Neural progenitor cell (in vitro differentiated cells): ENCODE results near the gene ING5. TPM values are rescaled to one million over a fixed set of nuclear protein-coding genes. Genes with fewer than 3 reads are reported as not detected.

ENCODE experiments used
- DNase-seq: peaks from one replicate; pipeline ENCODE4 v3.0.0-alpha.2; 2016; ENCODE audit warnings: low spot score
- H2AFZ ChIP-seq: fragments of 200-600 bp; sonication (generic); replicated peaks from 2 replicates; pipeline ENCODE4 v1.6.1; 2016; ENCODE audit warnings: antibody characterized with exemption
- H3F3A ChIP-seq: fragments of 200-600 bp; sonication (generic); 2 replicates; pipeline ENCODE4 v1.6.1; 2016; ENCODE audit warnings: antibody characterized with exemption, low read depth
- H3K27ac ChIP-seq: fragments of 200-600 bp; sonication (generic); 2 replicates; pipeline ENCODE4 v1.5.1; 2016; ENCODE audit warnings: mild to moderate bottlenecking
- H3K27me3 ChIP-seq: fragments of 200-600 bp; sonication (generic); 2 replicates; pipeline ENCODE4 v1.6.1; 2016; ENCODE audit warnings: mild to moderate bottlenecking, moderate library complexity
- H3K36me3 ChIP-seq: fragments of 200-600 bp; sonication (generic); 2 replicates; pipeline ENCODE4 v1.5.1; 2016
- H3K4me1 ChIP-seq: fragments of 200-600 bp; sonication (generic); 2 replicates; pipeline ENCODE4 v1.6.1; 2016; ENCODE audit warnings: mixed run types
- H3K4me2 ChIP-seq: fragments of 200-600 bp; sonication (generic); 2 replicates; pipeline ENCODE4 v1.6.1; 2016
- H3K4me3 ChIP-seq: fragments of 200-600 bp; sonication (generic); 2 replicates; pipeline ENCODE4 v1.5.1; 2016
- H3K79me2 ChIP-seq: fragments of 200-600 bp; sonication (generic); 2 replicates; pipeline ENCODE4 v1.6.1; 2016; ENCODE audit warnings: low read depth
- H3K9ac ChIP-seq: fragments of 200-600 bp; sonication (generic); 2 replicates; pipeline ENCODE4 v1.6.1; 2016
- H3K9me3 ChIP-seq: fragments of 200-600 bp; sonication (generic); 2 replicates; pipeline ENCODE4 v1.5.1; 2016; ENCODE audit warnings: low read depth
- H4K20me1 ChIP-seq: fragments of 200-600 bp; sonication (generic); 2 replicates; pipeline ENCODE4 v1.6.1; 2016; ENCODE audit warnings: low read depth
- H3K27ac Mint-ChIP-seq: 3 replicates; pipeline ENCODE4 v1.8.0; 2021; ENCODE audit warnings: mixed read lengths
- H3K27me3 Mint-ChIP-seq: 2 replicates; pipeline ENCODE4 v1.8.0; 2022; ENCODE audit warnings: low read depth, mild to moderate bottlenecking, inconsistent platforms, moderate library complexity, mixed read lengths; ENCODE audit not compliant: insufficient read depth
- H3K36me3 Mint-ChIP-seq: 3 replicates; pipeline ENCODE4 v1.8.0; 2021; ENCODE audit warnings: mixed read lengths
- H3K4me1 Mint-ChIP-seq: 3 replicates; pipeline ENCODE4 v1.8.0; 2021; ENCODE audit warnings: mixed read lengths
- H3K4me3 Mint-ChIP-seq: 3 replicates; pipeline ENCODE4 v1.8.0; 2021; ENCODE audit warnings: mild to moderate bottlenecking, moderate library complexity, mixed read lengths
- H3K9me3 Mint-ChIP-seq: 3 replicates; pipeline ENCODE4 v1.8.0; 2020; ENCODE audit warnings: mixed read lengths
- EZH2 ChIP-seq: fragments of 200-600 bp; sonication (generic); IDR thresholded peaks from 2 replicates; pipeline ENCODE4 v1.6.1; 2017; ENCODE audit warnings: antibody characterized with exemption, mild to moderate bottlenecking, moderate library complexity
- EZH2phosphoT487 ChIP-seq: fragments of 200-600 bp; sonication (generic); IDR thresholded peaks from 2 replicates; pipeline ENCODE4 v1.6.1; 2017; ENCODE audit warnings: antibody characterized with exemption
- total RNA-seq: library from RNA; depleted of rRNA; stranded (reverse); fragments of >200 nt; gene quantifications from 2 replicates; pipeline ENCODE4 v1.2.3, GENCODE V29; 2015; ENCODE audit warnings: low replicate concordance
- TF ChIP-seq, protein P1 (sequence below): fragments of 200-600 bp; sonication (generic); IDR thresholded peaks from 2 replicates; pipeline ENCODE4 v1.5.1; 2017; ENCODE audit warnings: antibody characterized with exemption, mild to moderate bottlenecking

The ING5 gene
- total RNA-seq, 1 donor from 2014 or later: 38.2 TPM

DNA sequence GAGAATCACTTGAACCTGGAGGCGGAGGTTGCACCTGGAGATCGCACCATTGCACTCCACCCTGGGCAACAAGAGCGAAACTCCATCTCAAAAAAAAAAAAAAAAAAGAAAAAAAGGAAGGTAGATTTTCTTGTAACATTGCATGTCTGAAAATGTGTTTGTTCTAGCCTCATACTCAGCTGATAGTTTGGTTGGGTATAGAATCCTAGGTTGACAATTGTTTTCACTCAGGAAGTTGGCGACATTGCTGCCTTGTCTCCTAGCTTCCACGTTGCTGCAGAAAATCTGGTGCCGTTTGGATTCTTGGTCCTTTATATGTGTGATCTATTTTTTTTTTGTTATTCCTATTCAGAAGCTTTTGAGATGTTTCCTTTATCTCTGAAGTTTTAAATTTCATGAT is 4.7 kb downstream of the ING5 start:
- no peaks in the 10 kb centered on the region for H3K9me3 ChIP-seq
- H3F3A ChIP-seq: peaks cover 1% of the 10 kb centered on the region
- no peak overlapping the region for H3K4me2 ChIP-seq
- Mint-ChIP-seq H3K36me3 (peaks cover 44% of the 10 kb centered on the region), H3K27me3 (peaks cover 10% of the 10 kb centered on the region), H3K9me3 (peaks cover 12% of the 10 kb centered on the region), H3K4me1 (peaks cover 5% of the 10 kb centered on the region), H3K27ac (no peak overlapping the region), H3K4me3 (no peak overlapping the region)
- no peak overlapping the region for H3K27ac ChIP-seq
- H3K4me3 ChIP-seq: no peak overlapping the region
- peaks cover 14% of the 10 kb centered on the region for H4K20me1 ChIP-seq
- TF ChIP-seq EZH2 (no peak), EZH2phosphoT487 (no peak)
- TF ChIP-seq, protein P1, sequence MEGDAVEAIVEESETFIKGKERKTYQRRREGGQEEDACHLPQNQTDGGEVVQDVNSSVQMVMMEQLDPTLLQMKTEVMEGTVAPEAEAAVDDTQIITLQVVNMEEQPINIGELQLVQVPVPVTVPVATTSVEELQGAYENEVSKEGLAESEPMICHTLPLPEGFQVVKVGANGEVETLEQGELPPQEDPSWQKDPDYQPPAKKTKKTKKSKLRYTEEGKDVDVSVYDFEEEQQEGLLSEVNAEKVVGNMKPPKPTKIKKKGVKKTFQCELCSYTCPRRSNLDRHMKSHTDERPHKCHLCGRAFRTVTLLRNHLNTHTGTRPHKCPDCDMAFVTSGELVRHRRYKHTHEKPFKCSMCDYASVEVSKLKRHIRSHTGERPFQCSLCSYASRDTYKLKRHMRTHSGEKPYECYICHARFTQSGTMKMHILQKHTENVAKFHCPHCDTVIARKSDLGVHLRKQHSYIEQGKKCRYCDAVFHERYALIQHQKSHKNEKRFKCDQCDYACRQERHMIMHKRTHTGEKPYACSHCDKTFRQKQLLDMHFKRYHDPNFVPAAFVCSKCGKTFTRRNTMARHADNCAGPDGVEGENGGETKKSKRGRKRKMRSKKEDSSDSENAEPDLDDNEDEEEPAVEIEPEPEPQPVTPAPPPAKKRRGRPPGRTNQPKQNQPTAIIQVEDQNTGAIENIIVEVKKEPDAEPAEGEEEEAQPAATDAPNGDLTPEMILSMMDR: no peak
- H3K27me3 ChIP-seq: no peaks in the 10 kb centered on the region
- H3K9ac ChIP-seq: no peak overlapping the region
- H3K4me1 ChIP-seq: peaks cover 8% of the 10 kb centered on the region
- no peak overlapping the region for H2AFZ ChIP-seq
- H3K36me3 ChIP-seq: peaks cover 22% of the 10 kb centered on the region
- DNase-seq: no peak
- H3K79me2 ChIP-seq: peaks cover 33% of the 10 kb centered on the region

DNA sequence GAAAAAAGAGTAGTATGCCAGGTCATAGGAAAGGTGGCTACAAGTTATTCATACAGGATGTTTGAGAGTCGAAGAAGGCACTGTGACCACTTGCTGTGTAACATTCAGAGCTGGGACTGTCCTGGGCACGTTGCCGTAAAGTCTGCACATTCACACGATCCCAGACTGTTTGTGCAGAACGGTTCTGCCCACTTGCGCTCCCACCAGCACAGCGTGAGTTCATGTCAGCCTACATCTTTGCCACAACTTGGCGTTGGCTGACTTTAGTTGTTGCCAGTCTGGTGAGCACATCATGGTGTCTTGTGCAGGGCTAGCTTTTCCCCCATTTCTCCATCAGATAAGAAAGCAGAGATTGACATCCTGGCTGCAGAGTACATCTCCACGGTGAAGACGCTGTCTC is 7.0 kb downstream of the ING5 start:
- peaks cover 32% of the 10 kb centered on the region for H3K36me3 ChIP-seq
- Mint-ChIP-seq H3K27ac (no peak overlapping the region), H3K36me3 (peaks cover 51% of the 10 kb centered on the region)

DNA sequence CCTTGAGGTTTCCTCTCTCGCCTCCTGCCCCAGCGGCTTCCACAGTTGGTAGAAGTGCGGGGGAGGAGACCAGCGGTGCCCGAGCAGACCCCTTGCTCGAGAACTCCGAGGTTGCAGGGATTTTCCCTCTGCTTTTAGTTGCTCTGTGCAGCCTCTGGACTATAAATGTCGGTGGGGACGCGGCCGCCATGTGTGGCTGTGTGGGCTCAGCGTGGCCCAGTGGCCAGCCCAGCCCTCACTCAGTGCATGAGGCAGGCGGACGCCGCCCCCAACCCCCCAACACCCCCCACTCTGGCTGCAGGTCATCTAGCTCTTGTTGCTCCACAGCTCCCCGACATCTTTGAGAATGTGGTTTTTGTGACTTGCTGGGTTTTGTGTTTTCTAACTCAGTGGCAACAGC is 17.3 kb downstream of the ING5 start:
- Histone ChIP-seq H3F3A (no peaks in the 10 kb centered on the region), H4K20me1 (no peaks in the 10 kb centered on the region), H3K4me3 (no peak overlapping the region), H3K4me1 (no peaks in the 10 kb centered on the region), H3K27ac (no peak overlapping the region), H3K27me3 (no peaks in the 10 kb centered on the region), H3K9ac (no peak overlapping the region), H3K79me2 (no peaks in the 10 kb centered on the region), H3K9me3 (peaks cover 5% of the 10 kb centered on the region), H2AFZ (no peak overlapping the region), H3K4me2 (no peak overlapping the region), H3K36me3 (peaks cover 14% of the 10 kb centered on the region)
- no peak overlapping the region for H3K27ac Mint-ChIP-seq
- no peak for DNase-seq
- peaks cover 51% of the 10 kb centered on the region for H3K36me3 Mint-ChIP-seq
- TF ChIP-seq, protein P1: no peak
- no peaks in the 10 kb centered on the region for H3K4me1 Mint-ChIP-seq
- H3K4me3 Mint-ChIP-seq: no peak overlapping the region
- no peaks in the 10 kb centered on the region for H3K27me3 Mint-ChIP-seq
- H3K9me3 Mint-ChIP-seq: peaks cover 19% of the 10 kb centered on the region

More for the DNA sequence above, 7.0 kb downstream of the ING5 start:
- H3K4me1 ChIP-seq: no peaks in the 10 kb centered on the region
- no peak overlapping the region for H3K4me2 ChIP-seq
- Mint-ChIP-seq H3K4me3 (no peak overlapping the region), H3K27me3 (peaks cover 5% of the 10 kb centered on the region), H3K4me1 (no peaks in the 10 kb centered on the region), H3K9me3 (peaks cover 10% of the 10 kb centered on the region)
- H3K27ac ChIP-seq: no peak overlapping the region
- H3K4me3 ChIP-seq: no peak overlapping the region
- no peaks in the 10 kb centered on the region for H3K9me3 ChIP-seq
- no peaks in the 10 kb centered on the region for H3K27me3 ChIP-seq
- no peaks in the 10 kb centered on the region for H3F3A ChIP-seq
- no peak overlapping the region for H3K9ac ChIP-seq
- peaks cover 20% of the 10 kb centered on the region for H3K79me2 ChIP-seq
- DNase-seq: no peak
- H4K20me1 ChIP-seq: peaks cover 1% of the 10 kb centered on the region
- TF ChIP-seq, protein P1: no peak
- TF ChIP-seq EZH2: no peak
- TF ChIP-seq EZH2phosphoT487: no peak
- H2AFZ ChIP-seq: no peak overlapping the region
